ACHN (cell line): Measurements from ENCODE around the gene PDE7B.

ENCODE experiments used
- DNase-seq: peaks from one replicate; pipeline ENCODE4 v3.0.0-alpha.2; 2015
- in situ Hi-C: cut with HindIII; loops from 2 replicates; pipeline ENCODE4 v1.10.0; 2017; ENCODE audit warnings: low sequenced_read_pairs, low pct_ligation_motif_present, low pct_unique_long_range_greater_than_20kb

The PDE7B gene

DNA sequence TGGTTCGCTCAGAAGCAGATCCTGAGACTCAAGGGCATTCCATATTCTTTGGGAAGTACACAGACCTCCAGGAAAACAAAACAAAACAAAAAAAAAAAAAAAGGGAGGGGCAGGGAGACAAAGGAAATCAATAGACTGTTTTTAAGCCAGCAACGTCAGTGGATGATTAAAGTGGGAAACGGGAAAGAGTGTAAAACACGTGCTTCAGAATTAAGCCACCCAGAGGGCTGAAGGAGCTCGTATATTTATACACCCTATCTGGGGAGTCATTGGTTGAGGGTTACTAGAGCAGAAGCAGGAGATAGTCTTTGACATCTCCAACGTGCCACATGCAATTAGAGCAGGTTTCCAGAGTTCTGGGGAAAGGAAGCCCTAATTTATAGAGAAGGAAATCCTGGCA lies 26.2 kb downstream of the PDE7B start:
- DNase-seq = no peak
- in situ Hi-C loops = no loop called here

GRCh38 chr6:135880066-135880972 lies 28.8 kb downstream of the PDE7B start:
- in situ Hi-C loops = no loop called here
- peak; percentile 81 for DNase-seq

DNA sequence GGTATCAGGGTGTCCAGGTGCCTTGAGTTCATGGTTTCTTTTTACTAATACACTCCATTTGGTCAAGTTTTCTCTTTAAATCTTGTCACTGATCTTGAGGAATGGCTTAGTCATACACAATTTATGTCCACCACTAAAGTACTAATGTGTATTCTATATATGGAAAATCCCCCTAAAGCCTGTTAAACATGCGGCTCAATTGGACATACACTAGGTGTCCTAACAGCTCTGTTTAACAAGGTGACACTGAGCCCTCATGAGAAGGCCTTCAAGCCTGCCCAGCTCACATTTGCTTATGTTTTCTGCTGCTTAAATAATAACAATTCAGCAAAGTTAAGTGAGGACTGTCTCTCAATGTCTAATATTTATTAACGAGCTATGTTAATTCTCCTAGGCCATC lies 31.5 kb downstream of the PDE7B start:
- no peak for DNase-seq

GRCh38 chr6:135883536-135883935 lies 32.0 kb downstream of the PDE7B start:
- in situ Hi-C loops = no loop called here
- no peak for DNase-seq

More for the DNA sequence above, 31.5 kb downstream of the PDE7B start:
- in situ Hi-C loops = no loop called here

- no peak for DNase-seq
Measured at GRCh38 chr6:135884136-135884535, 32.6 kb downstream of the PDE7B start.

GRCh38 chr6:135887069-135887468 lies 35.6 kb downstream of the PDE7B start:
- in situ Hi-C loops = no loop called here
- DNase-seq = no peak

More at GRCh38 chr6:135884136-135884535, 32.6 kb downstream of the PDE7B start:
- in situ Hi-C loops = no loop called here

DNA sequence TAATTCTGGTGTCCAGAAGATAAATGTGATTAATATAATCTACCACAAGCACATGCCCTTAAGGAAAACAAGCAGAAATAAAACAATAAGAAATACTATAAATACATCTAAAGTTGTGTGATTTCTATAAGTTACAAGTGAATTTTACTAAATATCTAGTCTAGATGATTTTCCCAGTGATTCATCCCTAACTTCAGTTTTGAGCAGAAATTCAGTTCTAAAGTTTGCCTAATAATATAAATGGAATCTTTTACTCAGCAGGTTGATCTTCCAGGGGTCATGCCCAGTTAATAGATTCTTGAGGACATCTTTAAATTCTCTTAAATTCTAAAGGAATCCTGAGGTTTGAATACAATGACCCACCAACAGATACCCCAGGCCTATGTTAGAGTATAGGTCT lies 37.3 kb downstream of the PDE7B start:
- no peak for DNase-seq
- in situ Hi-C loops = no loop called here

DNA sequence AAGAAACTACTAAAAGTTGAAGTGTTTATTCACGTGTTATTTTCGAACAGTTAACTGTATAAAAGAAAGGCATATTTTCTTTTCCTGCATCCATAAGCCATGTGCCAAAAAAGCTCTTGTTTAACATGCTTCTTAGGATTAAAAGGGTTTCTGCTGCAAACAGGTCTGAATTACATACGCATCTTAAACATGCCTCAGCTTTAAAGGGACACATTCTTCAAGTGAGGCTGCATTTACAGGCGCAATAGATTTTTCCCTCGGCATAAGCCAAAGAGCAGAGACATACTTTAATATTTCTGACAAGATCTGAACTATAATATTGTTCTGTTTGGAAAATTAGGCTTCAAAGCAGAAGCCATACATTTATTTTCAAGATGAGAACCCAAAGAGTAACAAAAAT lies 39.4 kb downstream of the PDE7B start:
- no peak for DNase-seq
- in situ Hi-C loops = no loop called here

DNA sequence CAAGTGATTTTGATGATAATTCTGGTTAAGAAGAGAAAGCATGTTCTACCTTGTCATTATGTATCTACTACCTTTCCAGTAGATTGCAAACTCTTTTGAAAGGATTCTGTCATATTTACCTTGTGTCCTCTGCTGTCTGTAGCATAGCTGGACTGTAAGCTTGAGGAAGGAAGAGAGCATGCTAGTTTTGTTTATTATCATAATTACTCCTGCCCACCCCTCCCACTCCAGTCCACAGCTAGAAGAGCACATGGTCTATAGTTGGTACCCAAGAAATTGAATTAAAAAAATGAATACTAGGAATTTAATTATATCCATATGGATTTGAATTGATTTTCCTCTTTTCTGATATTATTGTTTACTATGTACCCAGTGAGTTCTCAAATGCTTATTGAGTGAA lies 40.2 kb downstream of the PDE7B start:
- DNase-seq = no peak
- in situ Hi-C loops = no loop called here

DNA sequence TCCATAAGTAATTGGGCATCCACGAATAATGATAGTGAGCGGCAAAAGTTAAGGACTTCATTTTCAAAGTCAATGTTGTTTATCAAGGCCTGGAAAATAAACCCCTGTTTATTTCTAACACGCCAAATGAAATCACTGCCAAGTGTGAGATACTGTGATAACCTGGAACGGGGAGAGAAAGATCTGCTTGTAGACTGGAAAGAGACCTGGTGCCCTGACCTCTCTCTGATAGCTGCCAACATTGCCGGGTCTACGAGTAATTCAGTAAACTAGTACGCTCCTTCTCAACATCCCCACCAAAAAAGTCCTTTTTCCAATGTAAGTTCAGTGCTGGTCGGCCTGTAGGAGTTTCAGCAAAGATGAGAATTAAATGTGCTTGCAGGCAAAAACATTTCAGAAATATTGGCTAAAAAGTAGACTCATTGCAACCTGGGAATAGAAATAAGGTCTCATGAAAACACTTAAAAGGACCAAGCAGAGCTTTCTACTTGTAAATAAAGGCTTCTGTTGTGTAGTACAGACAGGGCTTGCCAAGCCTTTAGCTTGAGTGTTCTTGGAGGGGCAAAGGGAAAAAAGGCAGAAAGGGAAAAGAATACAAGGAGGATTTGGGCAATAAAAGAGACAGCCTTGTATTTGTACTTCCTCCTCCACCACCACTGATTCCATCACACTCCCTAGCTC lies 43.9 kb downstream of the PDE7B start:
- DNase-seq = no peak
- in situ Hi-C loops = no loop called here

DNA sequence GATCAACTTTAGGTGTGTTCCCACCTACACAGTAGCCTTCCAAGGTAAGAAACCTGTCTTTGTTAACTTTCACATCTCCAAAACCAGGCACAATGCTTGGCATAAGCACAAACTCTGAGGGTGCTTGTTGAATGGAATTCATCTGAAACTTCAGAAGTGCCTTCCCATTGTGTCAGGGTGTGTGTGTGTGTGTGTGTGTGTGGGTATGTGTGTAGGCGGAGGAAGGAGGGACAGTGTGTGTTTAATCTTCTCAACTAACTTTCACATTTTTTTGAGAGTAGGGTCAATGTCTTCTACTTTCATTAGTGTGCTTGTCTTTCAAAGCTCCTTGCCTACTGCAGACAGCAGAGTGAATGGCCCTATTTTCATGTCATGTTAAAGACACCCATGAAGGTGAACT lies 45.6 kb downstream of the PDE7B start:
- no peak for DNase-seq

GRCh38 chr6:135901774-135902524 lies 50.4 kb downstream of the PDE7B start:
- no peak for DNase-seq
- in situ Hi-C loops = no loop called here

More for the DNA sequence above, 45.6 kb downstream of the PDE7B start:
- in situ Hi-C loops = no loop called here

DNA sequence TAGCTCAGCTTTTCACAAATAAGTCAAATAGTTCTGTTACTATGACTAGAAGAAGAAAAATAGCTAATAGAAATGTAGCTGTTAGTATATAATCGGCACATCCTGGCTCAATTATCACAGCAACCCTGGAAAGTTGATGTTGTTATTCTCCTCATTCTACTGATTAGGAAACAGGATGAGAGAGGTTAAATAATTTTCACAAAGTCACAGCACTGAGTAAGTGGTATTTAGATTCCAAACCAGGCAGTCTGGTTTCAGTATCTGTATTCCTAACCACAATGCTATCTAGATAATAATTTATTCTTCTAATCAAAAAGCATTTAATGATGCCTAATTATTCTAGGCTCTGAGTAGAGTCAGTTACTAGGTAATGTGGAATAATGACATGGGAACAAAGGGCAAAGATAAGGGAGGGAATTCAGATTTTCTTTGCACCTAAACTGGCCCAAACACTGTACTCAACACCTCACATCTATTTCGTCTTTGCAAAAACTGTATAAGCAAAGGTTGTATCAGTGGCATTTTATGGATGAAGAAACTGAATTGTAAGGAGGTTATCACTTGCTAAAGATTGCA lies 51.3 kb downstream of the PDE7B start:
- no peak for DNase-seq
- in situ Hi-C loops = no loop called here

DNA sequence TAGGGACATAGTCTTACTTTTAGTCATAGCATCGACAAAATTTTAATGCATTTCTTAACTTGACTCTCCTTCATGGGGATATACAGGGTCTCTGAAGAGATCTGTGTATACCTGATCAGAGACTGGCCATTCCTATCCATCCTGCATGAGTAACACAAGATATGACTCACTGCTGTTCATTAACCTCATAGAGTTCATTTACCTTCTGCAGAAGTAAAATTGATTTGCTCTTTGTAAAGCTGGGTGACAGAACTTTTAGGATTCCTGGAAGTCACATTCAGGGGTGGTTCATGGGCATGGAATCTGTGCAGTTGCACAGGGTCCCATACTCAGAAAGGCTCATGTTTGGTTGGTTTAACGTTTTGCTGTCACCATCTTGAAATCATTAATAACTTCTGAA lies 53.2 kb downstream of the PDE7B start:
- no peak for DNase-seq
- in situ Hi-C loops = no loop called here

DNA sequence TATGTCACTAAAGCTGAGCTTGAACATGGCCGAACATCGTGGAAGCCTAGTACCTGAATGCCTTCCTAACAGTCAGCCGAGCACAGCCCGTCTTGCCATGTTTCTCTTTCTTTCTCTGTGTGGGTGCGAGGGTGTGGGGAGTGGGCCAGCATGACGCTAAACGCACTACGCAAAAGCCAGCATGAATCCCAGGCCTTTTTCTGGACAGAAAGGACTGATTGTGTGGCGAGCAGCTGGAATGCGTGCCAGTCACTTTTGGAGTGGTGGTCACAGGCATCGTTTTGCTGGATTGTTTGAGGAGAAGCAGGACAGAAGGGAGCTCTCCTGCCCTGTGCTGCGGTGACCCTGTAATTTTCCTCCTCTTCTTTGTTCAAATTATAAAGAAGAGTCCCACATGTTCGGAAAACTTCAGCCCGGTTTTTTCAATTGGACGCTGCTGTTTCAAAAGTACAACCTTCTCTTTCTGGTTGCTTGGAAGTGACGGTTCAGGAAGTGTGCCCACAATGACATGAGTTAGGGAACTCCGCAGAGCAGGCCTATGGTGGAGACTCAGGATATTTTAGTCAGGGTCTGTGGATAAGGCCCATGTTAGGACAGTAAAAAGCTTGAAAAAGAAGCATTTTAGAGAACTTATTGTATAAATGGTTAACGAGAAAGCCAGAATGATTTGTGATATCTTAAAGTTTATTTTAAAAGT lies 54.3 kb downstream of the PDE7B start:
- in situ Hi-C loops = no loop called here
- DNase-seq = no peak

DNA sequence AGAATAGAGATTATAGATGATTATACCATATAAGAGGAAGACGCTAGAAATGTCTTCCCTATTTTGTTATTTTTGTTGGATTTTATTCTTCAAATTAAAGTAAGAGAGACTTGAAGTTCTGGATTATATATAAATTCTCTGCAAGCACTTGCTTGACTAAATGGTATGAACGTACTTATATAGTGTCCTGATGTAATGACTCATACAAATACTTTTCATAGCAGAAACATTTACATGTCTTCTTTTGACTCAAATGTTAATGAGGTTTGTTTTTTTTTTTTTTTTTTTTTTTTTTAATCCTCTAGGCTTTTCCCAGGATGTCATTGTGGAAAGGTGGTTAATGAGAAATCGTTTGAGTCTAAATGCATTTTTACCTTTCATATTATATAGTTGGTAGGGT lies 55.0 kb downstream of the PDE7B start:
- in situ Hi-C loops = no loop called here
- DNase-seq = no peak

GRCh38 chr6:135906972-135907465 lies 55.5 kb downstream of the PDE7B start:
- in situ Hi-C loops = no loop called here
- no peak for DNase-seq

GRCh38 chr6:135909737-135910387 lies 58.4 kb downstream of the PDE7B start:
- in situ Hi-C loops = no loop called here
- peak; percentile 62 for DNase-seq
